ENCODE results near the gene FCGR2B.
"Not testable (repeated sequence)": the region's sequence is repeated elsewhere in the genome, so short reads cannot be mapped to it uniquely, and the experiment has no call there.

FCGR2B gene

GRCh38 chr1:161705537-161705936, 42.6 kb downstream of the FCGR2B start:
- DNase-seq (ENCODE audit: low read depth in 2 of 2): no peak

GRCh38 chr1:161706113-161706481, 43.2 kb downstream of the FCGR2B start:
- DNase-seq (ENCODE audit: low read depth in 2 of 2): no peak

- DNase-seq (ENCODE audit: low read depth in 2 of 2): no peak
Observed at GRCh38 chr1:161706482-161707347, 43.8 kb downstream of the FCGR2B start, which contains the start of gene FCRLA. Gene FCRLA, plus strand, starts transcription at chr1:161707229. Its CDS starts 36 bp downstream, at chr1:161707265.

GRCh38 chr1:161707503-161707902, 44.6 kb downstream of the FCGR2B start:
- DNase-seq (ENCODE audit: low read depth in 2 of 2): no peak

- no peak for DNase-seq (ENCODE audit: low read depth in 2 of 2)
Observed at GRCh38 chr1:161709373-161709772, 46.4 kb downstream of the FCGR2B start.

- DNase-seq (ENCODE audit: low read depth in 2 of 2): no peak
Observed at GRCh38 chr1:161710560-161710959, 47.6 kb downstream of the FCGR2B start.

GRCh38 chr1:161718559-161719324, 55.8 kb downstream of the FCGR2B start:
- DNase-seq (ENCODE audit: low read depth in 2 of 2): no peak

- no peak for DNase-seq (ENCODE audit: low read depth in 2 of 2)
Observed at GRCh38 chr1:161719325-161719611, 56.3 kb downstream of the FCGR2B start.

- no peak for DNase-seq (ENCODE audit: low read depth in 2 of 2)
Observed at GRCh38 chr1:161720422-161720821, 57.5 kb downstream of the FCGR2B start.

- DNase-seq (ENCODE audit: low read depth in 2 of 2): no peak
Observed at GRCh38 chr1:161720956-161721737, 58.2 kb downstream of the FCGR2B start, which contains the start of gene FCRLB. Gene FCRLB, plus strand, starts transcription at chr1:161721544. Its CDS starts 1,129 bp downstream, at chr1:161722673.

GRCh38 chr1:161721738-161722343, 58.9 kb downstream of the FCGR2B start:
- no peak for DNase-seq (ENCODE audit: low read depth in 2 of 2)

- no peak for DNase-seq (ENCODE audit: low read depth in 2 of 2)
Observed at GRCh38 chr1:161722406-161722805, 59.5 kb downstream of the FCGR2B start.

- no peak for DNase-seq (ENCODE audit: low read depth in 2 of 2)
Observed at GRCh38 chr1:161723459-161724141, 60.7 kb downstream of the FCGR2B start.

GRCh38 chr1:161725258-161725907, 62.4 kb downstream of the FCGR2B start:
- not testable (repeated sequence) for DNase-seq (ENCODE audit: low read depth in 2 of 2)

GRCh38 chr1:161725908-161726472, 63.0 kb downstream of the FCGR2B start:
- DNase-seq (ENCODE audit: low read depth in 2 of 2): peak in 1 of 2 donors; percentile 25

- DNase-seq (ENCODE audit: low read depth in 2 of 2): peak; percentile 50 to 72
Observed at GRCh38 chr1:161726473-161727255, 63.7 kb downstream of the FCGR2B start.

GRCh38 chr1:161727256-161727924, 64.4 kb downstream of the FCGR2B start:
- DNase-seq (ENCODE audit: low read depth in 2 of 2): peak in 1 of 2 donors; percentile 15

All from stimulated activated CD8-positive, alpha-beta memory T cell treated with anti-CD3 and anti-CD28 coated beads, Interleukin-7, amount 100 ng/mL, for 4 hours (primary cell).